ENCODE measurements around the gene TRPM4.
"Not testable (repeated sequence)": the region's sequence is repeated elsewhere in the genome, so short reads cannot be mapped to it uniquely, and the experiment has no call there.

The TRPM4 gene

DNA sequence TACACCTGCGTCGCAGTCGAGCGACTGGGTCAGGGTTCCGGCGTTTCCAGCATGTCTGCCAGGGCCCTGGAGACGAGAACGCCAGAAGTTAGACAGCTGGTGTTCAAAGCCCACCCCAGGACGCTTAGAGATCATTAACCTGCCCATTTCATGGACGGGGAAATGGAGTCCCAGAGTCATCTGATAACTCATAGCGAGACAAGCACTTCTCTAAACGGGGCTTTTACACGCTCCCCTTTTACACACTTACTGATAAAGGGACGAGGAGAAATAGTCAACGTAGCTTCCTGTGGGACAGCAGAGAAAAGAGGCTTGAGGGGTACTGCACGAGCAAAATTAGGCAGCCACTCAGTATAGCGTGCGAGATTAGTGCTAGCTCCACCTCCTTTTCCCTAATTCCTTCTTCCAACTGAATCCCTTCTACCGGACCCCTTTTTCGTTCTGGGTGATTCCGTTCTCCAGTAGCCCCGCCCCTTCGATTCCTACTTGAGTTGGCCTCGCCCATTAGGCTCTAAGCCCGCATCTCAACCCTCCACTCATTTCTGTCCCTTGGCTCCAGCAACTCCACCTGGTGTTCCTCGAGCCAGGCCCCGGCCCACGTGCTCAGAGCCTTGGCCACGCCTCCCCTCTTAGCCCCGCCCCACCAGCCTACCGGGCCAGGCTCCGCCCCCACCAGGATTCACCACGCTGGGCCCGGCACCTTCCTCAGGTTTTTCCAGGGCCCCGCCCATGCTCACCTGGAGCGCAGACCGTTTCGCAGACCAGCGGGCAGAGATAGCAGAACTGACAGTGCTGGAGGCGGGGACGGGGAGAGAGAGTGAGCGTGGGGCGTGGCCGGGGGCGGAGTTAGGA is 6.1 kb upstream of the TRPM4 start:
- peak; percentile 30 for DNase-seq

DNA sequence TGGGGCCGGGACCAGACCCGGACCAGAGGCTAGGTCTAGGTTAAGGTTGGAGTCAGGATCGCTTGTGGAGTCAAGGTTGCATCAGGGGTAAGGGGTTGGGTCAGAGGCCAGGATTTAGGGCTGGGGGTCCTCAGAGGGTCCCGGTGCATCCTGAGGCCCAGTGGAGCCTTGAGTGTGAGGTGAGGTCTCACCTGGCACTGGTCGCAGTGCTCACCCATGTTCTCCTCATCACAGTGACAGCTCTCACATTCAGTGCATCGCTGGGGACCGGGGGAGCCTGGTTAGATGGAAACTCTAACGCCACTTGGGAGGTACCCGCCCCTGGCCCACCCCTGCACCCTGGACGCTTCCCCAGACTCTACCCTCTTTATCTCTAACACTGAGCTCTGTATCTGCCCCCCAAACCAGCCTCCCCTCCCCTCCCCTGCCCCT is 5.5 kb upstream of the TRPM4 start:
- no peak for DNase-seq

DNA sequence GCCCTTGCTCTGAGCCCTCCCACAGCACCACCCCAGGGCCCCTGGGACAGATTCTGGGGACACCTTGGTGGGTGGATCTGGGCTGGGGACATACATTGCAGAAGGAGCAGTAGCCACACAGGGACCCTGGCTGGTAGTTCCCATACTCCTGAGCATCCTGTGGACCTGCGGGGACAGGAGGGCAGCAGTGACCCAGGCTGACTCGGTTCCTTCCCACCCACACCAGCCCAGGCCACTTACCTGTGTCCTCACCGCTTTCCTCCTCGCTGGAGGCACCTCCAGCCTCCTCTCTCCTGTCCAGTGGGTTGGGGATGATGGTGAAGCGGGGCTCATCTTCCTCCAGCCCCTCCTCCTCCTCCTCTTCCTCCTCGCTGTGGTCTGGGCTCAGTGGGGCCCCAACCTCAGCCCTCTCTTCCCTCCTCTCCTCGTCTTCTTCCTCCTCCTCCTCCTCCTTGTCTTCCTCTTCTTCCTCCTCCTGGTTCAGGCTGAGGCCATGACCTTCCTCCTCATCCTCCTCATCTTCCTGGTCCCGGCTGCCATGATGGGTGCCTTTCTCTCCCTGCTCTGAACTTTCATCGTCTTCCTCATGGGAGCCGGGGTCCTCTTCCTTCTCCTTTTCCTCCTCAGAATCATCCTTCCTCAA is 4.3 kb upstream of the TRPM4 start:
- no peak for DNase-seq

DNA sequence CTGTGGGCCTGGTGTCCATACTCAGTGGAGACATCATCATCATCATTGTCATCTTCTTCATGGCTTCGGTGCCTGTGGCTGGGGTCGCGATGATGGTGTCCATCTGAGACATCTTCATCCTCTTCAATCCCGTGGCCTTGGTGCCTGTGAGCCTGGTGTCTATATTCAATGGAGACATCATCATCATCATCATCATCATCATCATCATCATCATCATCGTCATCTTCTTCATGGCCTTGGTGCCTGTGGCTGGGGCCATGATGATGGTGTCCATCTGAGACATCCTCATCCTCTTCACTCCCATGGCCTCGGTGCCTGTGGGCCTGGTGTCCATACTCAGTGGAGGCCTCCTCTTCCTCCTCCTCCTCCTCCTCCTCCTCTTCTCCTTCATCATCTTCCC is 3.3 kb upstream of the TRPM4 start:
- no peak for DNase-seq

DNA sequence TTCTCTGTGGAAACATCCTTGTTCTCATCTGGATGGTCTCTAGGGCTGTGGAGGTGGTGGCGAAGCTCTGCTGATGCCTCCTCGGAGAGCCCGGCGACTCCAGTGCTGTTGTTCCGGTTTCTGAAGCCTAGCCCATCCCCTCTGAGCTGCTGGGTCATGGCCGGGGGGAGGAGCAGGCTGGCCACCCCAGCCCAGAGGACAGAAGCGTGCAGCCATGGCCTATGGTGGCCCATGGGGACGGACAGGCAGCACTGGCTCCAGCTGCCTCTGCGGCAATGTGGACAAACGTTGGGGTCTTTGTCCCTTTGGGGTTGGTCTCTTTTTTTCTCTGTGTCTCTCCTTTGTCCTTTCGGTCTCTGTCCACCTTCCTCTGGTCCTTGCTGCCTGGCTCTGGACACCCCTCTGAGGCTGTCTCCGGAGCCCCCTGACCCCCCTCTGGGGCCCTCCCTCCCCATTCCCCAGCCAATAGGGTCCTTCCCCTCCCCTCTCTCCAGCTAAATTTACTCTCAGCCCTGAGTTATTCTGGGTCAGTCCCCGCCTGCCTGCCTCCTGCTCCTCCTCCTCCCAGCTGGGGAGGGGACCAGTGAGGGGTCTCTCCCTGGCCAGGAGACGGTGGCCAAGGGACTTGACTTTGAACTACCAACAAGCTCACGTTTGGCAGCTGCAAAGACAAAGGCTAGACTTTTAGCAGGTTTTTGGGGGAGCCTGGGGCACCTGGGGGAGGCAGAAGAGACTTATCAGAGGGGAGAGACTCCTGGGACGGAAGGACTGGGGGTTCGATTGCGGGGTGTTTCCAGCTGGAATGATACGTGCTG is 2.4 kb upstream of the TRPM4 start, which contains the start of gene HRC:
Gene HRC (minus strand): TSS at position 392 of the 815 bp plus-strand sequence. CDS start 159 bp downstream, at position 233.
- no peak for DNase-seq

DNA sequence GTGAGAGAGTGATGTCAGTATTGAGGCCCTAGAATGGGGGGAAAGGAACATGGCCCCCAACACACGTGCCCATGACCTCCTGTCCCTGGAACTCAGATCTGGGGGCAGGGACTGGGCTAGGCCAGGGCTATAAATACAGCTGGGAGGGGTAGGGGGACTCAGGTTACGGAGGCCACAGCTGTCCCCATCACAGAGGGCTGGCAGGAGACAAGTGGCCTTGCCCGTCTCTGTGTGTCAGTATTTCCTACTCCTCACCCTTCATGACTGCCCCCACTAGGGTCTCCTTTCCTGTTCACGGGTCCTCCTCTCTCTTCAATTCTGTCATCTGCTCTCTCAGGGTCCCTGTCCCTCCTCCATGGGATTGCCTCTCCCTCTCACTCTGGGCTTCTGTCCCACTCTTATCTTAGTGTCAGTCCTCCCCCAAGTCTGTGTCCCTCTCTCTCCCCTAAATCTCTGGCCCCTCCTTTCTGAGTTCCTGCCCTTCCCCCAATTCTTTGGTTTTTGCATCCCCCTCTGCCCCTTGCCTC is 1.7 kb upstream of the TRPM4 start:
- DNase-seq, result no peak

DNA sequence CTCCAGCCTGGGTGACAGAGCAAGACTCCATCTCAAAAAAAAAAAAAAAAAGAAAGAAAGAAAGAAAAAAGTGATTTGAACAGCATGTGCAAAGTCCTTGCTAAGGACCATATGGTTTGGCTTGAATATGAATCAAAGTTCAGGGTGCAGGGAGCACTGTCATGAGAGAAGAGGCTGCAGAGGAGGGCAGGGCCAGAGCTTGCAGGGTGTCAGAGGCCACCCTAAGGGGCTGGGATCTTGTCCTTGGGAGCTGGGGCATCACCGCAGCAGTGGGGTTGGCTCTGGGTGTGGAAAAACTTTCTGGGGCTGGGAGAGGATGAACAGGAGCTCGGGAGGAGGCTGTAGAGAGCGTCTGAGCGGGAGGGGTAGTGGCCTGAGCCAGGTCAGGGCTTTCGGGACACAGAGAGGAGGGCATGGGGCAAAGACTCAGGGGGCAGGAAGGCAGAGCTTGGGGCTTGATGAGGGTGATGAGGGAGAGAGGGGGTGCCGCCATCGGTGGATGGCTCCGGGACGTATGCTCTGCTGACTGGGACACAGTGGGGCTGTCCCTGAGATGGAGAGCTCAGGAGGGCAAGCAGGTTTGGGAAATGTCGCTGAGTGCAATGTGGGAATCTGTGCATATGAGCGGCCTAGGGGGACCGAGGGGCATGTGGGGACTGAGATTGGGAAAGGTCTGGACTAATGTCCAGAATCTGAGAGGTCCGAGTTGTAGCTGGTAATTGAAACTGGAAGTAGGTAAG is 3.0 kb downstream of the TRPM4 start:
- DNase-seq, result no peak

DNA sequence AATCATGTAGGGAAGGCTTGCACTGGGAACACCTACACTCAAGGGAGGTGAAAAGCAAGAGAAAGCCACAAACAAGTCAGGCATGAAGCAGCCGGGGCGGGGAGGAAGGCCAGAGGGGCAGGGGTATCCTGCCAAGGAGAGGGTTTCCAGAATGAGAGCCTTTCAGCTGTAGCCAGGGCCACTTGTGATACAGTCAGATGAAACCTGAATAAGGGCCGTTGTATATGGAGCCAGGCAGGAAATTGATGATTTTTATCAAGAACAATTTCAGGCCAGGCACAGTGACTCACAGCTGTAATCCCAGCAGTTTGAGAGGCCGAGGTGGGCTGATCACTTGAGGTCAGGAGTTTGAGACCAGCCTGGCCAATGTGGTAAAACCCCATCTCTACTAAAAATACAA is 4.4 kb downstream of the TRPM4 start:
- no peak for DNase-seq

DNA sequence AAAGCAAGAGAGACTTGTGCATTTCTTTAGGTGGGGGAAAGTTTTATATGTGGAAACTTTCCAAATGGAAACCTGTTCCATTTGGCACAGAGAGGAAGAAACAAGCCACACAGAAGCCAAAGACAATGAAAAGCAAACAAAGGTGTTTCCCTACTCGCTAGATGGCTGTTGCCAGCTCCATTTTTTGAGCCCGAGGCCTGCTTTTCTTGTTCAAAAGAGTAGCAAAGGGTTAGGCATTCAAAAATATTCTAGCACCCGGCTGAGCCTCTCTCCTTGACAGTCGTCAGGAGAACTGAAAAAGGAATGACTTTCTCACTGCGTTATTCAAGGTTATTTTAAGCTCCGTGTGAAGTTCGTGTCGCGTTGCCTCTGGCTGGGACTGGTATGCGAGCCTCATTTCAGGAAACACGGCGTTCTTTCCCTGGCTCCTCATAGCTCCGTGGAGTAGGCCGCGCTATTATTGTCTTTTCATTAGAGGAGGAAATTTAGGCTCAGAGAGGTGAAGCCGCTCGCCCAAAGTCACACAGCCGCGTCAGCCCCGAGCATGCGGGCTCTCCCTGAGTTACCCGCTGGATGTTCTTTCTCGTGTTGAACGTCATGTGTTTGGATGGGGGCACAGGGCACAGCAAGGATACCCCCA is 7.6 kb downstream of the TRPM4 start:
- DNase-seq, result no peak

DNA sequence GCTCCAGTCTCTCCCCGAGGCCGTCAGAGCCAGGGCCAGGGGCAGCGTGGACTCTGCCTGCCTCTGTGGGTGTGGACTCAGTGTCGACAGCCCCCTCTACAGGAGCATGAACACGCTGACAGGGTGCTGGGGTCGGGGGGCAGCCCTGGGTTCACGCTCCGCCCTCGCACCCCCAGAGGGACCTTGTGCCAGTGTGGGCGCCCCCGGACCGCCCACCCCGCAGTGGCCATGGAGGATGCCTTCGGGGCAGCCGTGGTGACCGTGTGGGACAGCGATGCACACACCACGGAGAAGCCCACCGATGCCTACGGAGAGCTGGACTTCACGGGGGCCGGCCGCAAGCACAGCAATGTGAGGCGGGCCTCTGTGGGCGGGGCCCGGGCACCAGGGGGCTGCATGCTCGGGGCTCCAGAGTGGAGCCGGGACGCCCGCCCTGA is 8.3 kb downstream of the TRPM4 start:
- DNase-seq, result no peak

DNA sequence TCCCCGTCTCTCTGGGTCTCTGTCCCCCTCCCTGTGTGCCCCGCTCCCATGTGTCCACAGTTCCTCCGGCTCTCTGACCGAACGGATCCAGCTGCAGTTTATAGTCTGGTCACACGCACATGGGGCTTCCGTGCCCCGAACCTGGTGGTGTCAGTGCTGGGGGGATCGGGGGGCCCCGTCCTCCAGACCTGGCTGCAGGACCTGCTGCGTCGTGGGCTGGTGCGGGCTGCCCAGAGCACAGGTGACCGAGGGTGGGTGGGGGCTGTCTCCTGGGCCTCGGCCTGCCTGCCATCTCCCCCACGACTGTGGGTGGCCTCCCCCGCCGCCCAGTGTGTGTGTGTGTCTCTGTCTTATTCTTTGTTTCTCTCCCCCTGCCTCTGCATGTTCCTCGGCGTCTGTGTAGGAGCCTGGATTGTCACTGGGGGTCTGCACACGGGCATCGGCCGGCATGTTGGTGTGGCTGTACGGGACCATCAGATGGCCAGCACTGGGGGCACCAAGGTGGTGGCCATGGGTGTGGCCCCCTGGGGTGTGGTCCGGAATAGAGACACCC is 10.3 kb downstream of the TRPM4 start:
- DNase-seq, result no peak

DNA sequence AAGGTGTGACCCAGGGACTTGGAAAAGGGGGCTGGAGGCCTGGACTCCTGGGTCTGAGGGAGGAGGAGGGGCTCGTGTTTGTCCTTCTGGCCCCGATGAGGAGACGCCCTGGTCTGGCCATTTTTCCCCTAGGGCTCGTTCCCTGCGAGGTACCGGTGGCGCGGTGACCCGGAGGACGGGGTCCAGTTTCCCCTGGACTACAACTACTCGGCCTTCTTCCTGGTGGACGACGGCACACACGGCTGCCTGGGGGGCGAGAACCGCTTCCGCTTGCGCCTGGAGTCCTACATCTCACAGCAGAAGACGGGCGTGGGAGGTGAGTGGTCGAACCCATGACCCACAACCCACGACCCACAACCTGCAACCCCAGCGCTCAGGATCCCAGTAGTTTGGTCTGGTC is 10.8 kb downstream of the TRPM4 start:
- no peak for DNase-seq

DNA sequence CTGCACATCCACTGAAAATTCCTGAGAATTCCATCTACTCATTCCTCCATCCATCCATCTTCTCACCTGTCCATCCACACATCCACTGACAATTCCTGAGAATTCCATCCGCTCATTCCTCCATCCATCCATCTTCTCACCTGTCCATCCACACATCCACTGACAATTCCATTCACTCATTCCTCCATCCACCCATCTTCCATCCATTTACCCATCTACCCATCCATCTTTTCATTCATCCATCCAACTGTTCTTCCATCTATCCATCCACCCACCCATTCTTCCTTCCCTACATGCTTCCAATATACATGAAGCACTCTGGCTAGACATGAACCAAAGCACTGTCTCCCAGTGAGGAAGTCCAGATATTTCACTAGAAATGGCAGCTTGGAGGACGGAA is 15.6 kb downstream of the TRPM4 start:
- DNase-seq, result no peak

DNA sequence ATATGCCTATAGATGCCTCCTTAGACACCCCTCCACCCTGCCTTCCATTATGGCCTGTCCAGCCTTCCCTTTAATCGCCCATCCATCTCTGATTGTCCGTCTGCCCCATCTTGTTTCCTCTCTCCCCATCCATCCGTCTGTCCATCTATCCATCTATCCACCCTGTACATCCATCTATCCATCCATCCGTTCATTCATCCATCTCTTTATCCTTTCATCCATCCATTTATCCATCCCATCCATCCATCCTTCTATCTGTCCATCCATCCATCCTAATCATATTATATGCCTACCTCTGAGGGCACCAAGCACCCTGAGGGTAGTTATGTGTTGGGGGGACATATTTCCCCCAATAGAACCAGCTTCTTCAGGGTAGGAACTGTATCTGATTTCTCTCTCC is 23.1 kb downstream of the TRPM4 start:
- no peak for DNase-seq

DNA sequence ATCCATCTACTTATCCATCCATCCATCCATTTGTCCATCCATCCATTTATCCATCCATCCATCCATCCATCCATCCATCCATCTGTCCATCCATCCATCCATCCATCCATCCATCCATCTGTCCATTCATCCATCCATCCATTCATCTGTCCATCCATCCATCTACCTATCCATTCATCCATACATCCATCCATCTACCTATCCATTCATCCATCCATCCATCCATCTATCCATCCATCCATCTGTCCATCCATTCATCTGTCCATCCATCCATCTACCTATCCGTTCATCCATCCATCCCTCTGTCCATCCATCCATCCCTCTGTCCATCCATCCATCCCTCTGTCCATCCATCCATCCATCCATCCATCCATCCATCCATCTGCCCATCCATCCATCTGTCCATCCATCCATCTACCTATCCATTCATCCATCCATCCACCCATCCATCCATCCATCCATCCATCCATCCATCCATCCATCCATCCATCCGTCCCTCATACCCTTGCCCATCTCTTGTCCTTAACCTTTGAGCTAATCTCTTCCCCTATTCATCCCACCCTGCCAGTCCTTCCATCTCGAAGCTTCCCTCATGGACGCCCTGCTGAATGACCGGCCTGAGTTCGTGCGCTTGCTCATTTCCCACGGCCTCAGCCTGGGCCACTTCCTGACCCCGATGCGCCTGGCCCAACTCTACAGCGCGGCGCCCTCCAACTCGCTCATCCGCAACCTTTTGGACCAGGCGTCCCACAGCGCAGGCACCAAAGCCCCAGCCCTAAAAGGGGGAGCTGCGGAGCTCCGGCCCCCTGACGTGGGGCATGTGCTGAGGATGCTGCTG is 24.6 kb downstream of the TRPM4 start:
- DNase-seq, result not testable (repeated sequence)

DNA sequence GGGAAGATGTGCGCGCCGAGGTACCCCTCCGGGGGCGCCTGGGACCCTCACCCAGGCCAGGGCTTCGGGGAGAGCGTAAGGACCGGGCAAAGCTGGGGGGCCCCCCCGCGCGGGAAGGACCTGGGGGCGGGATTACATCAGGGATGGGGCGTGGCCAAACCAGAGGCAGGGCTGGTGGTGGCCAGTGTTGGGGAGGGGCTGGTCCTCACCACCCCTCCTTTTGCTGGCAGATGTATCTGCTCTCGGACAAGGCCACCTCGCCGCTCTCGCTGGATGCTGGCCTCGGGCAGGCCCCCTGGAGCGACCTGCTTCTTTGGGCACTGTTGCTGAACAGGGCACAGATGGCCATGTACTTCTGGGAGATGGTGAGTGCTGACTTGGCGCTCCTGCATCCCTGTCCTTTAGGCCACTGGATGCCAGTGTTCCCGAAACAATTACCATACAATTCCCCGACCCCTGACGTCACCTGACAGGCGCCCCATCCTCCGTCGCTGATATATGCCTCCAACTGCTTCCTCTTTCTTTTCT is 25.3 kb downstream of the TRPM4 start:
- no peak for DNase-seq

DNA sequence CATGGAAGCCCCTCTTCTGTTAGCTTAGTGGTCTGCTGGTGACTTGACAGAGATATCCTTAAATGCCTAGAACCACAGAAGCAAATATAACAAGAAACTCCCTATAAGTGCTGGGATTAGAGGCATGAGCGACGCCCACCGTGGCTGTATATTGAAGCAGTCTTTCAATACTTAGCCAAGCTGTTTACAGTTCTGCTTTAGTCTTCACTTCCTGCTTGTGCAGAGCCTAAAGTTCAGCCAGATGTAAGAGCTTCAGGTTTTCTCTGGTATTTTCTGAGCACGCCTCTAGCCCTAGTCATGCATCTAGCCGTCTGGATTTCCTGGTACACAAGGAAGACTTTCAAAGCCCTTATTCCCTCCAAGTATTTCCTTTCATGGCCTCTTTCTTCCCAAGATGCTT is 28.5 kb downstream of the TRPM4 start:
- no peak for DNase-seq

DNA sequence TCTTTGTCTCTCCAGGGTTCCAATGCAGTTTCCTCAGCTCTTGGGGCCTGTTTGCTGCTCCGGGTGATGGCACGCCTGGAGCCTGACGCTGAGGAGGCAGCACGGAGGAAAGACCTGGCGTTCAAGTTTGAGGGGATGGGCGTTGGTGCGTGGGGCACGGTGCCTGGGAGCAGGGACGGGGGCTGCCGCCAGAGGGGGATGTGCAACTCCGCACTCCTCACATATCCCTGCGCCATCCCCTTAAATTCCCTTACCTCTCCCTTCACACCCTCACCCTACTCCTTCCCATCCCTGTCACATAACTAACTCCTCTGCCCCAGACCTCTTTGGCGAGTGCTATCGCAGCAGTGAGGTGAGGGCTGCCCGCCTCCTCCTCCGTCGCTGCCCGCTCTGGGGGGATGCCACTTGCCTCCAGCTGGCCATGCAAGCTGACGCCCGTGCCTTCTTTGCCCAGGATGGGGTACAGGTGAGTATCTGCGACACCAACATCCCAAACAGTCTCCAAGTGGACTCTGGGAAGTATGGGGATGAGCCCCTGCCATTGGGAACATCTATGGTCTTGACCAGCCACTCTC is 31.1 kb downstream of the TRPM4 start:
- DNase-seq, result no peak

DNA sequence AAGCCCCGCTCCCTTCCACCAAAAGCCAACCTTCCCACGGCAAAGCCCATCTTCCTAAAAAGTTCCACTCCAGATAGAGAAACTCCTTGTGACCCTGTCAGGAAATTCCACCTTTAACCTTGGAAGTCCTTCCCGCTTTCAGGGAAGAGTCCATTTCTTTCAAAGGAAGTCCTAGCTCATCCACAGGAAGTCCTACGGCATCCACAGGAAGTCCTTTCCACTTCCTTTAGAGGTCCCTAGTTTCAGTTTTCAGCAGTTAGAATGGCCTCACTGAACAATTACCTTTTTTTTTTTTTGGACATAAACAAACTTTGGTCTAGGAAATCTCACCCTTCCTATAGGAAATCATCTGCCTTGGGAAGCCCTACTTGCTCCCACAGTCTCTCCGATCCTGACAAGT is 31.7 kb downstream of the TRPM4 start:
- no peak for DNase-seq

DNA sequence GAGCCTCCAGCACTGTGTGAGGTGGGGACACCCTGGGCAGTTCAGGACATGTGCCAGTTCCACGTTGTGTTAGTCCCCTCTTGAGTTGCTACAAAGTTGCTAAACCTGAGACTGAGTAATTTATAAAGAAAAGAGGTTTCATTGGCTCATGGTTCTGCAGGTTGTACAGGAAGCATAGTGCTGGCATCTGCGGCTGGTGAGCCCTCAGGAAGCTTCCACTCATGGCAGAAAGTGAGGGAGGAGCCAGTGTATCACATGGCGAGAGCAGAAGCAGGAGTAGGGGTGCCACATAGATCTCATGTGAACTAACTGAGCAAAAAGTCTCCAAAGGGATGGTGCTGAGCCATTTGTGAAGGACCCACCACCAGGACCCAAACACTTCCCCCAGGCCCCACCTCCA is 33.2 kb downstream of the TRPM4 start:
- no peak for DNase-seq

Data from activated CD4-positive, alpha-beta T cell treated with anti-CD3 and anti-CD28 coated beads, Interleukin-10, Interleukin-2, amounts not matched to agents 100 ng/mL and 50 ng/mL, durations not matched to agents 16 hours and 8 hours (primary cell).